Measurements from ENCODE around the gene BCAS1. TPM values are rescaled to one million over a fixed set of nuclear protein-coding genes. Genes with fewer than 3 reads are reported as not detected.

The BCAS1 gene
- total RNA-seq, 1 experiment from 2014 or later = 0.17 TPM

GRCh38 chr20:53915446-53916172 lies 154.8 kb downstream of the BCAS1 start:
- DNase-seq (ENCODE audit: low read depth, low spot score) (peak; percentile 72), ATAC-seq (peak; percentile 91)
- Histone ChIP-seq H3K9me3 (ENCODE audit: control insufficient read depth in 1 of 2, insufficient read depth in 1 of 2, low read depth in 1 of 2, low read length in 2 of 2) (no peaks in the 10 kb centered on the region), H3K9me2 (ENCODE audit: insufficient read depth) (no peaks in the 10 kb centered on the region), H3K4me2 (ENCODE audit: low read length) (peak overlapping the region; percentile 86), H3K4me3 (replicated peaks in 1 of 2; ENCODE audit: low read depth in 1 of 2, low read length in 2 of 2) (peak overlapping the region; percentile 52 to 55), H3K36me3 (ENCODE audit: control insufficient read depth in 1 of 2, insufficient read depth in 2 of 2, low read length in 2 of 2) (no peaks in the 10 kb centered on the region), H3K4me1 (ENCODE audit: control insufficient read depth in 1 of 2, insufficient read depth in 2 of 2, low read length in 2 of 2) (peaks cover 9 to 38% of the 10 kb centered on the region in 2 experiments), H3K27ac (ENCODE audit: low read depth, low read length) (peak overlapping the region; percentile 71), H3K79me2 (ENCODE audit: insufficient read depth, low read length) (no peaks in the 10 kb centered on the region), H3K27me3 (ENCODE audit: insufficient read depth, low read length) (no peaks in the 10 kb centered on the region), H3K9ac (ENCODE audit: low read length) (peak overlapping the region; percentile 62), H4K20me1 (ENCODE audit: insufficient read depth) (no peaks in the 10 kb centered on the region), H2AFZ (ENCODE audit: low read depth, low read length, poor library complexity, severe bottlenecking) (peak overlapping the region; percentile 49)
- ChIA-PET CTCF (interaction anchor here (0.9 to 2.4 kb wide), 14 partner anchors 9 to 692 kb away, joined by 3 to 17 read pairs (median 4); partner anchors contain the start of gene ZNF217), RAD21 (ENCODE audit: low non-redundant PET in 1 of 2, low total read pairs in 2 of 2, uncharacterized antibody in 2 of 2, unreplicated experiment in 2 of 2) (interaction anchor here (0.7 to 0.9 kb wide), 5 partner anchors 69 to 368 kb away, joined by 3 to 5 read pairs (median 3); no protein-coding TSS in a partner anchor), POLR2A (interaction anchor here (1.0 to 2.5 kb wide), 3 partner anchors 9 to 293 kb away, joined by 3 to 9 read pairs (median 6); no protein-coding TSS in a partner anchor)
- BruUV-seq (replicated peaks) = TSS peak; percentile 85
- intact Hi-C loops (cut with micrococcal nuclease) = loop anchor here (1.0 kb wide), 1 partner anchor 337 kb away; no protein-coding TSS in a partner anchor
- TF ChIP-seq CBX3 (IDR thresholded peaks at IDR 0.05; ENCODE audit: low read depth) (no peak; the same call in 1 of the 2 replicates), EZH2phosphoT487 (IDR thresholded peaks at IDR 0.05; ENCODE audit: borderline replicate concordance) (no peak), SIN3A (IDR thresholded peaks at IDR 0.05; ENCODE audit: low read depth) (no peak), SRF (IDR thresholded peaks at IDR 0.05; ENCODE audit: low read depth) (no peak), EGR1 (IDR thresholded peaks at IDR 0.05; ENCODE audit: low read depth) (peak; percentile 74), ZFX (IDR thresholded peaks at IDR 0.05) (no peak), MAX (IDR thresholded peaks at IDR 0.05) (no peak; the same call in 1 of the 2 replicates), FOSL1 (IDR thresholded peaks at IDR 0.05; ENCODE audit: low read depth) (no peak), CEBPB (IDR thresholded peaks at IDR 0.05; ENCODE audit: low read depth) (no peak), REST (IDR thresholded peaks at IDR 0.05; ENCODE audit: low read depth) (no peak), RAD21 (IDR thresholded peaks at IDR 0.05; ENCODE audit: low read depth) (peak; percentile 92), ELF1 (IDR thresholded peaks at IDR 0.05; ENCODE audit: borderline replicate concordance, low read depth) (no peak), YY1 (IDR thresholded peaks at IDR 0.05; ENCODE audit: extremely low read depth, insufficient replicate concordance, low read depth, low read length) (peak; percentile 89), POLR2A (IDR thresholded peaks at IDR 0.05; ENCODE audit: borderline replicate concordance, extremely low read depth, insufficient read depth, insufficient read length) (no peak), POLR2AphosphoS5 (IDR thresholded peaks at IDR 0.05; ENCODE audit: low read depth, low read length) (no peak), ATF3 (IDR thresholded peaks at IDR 0.05) (no peak), EZH2 (IDR thresholded peaks at IDR 0.05) (no peak), ZNF274 (IDR thresholded peaks at IDR 0.05; ENCODE audit: low read depth, low read length) (no peak), JUND (IDR thresholded peaks at IDR 0.05) (no peak), TCF7L2 (IDR thresholded peaks at IDR 0.05; ENCODE audit: borderline replicate concordance, extremely low read depth, insufficient read depth, insufficient read length) (no peak)
- TF ChIP-seq, protein P1, sequence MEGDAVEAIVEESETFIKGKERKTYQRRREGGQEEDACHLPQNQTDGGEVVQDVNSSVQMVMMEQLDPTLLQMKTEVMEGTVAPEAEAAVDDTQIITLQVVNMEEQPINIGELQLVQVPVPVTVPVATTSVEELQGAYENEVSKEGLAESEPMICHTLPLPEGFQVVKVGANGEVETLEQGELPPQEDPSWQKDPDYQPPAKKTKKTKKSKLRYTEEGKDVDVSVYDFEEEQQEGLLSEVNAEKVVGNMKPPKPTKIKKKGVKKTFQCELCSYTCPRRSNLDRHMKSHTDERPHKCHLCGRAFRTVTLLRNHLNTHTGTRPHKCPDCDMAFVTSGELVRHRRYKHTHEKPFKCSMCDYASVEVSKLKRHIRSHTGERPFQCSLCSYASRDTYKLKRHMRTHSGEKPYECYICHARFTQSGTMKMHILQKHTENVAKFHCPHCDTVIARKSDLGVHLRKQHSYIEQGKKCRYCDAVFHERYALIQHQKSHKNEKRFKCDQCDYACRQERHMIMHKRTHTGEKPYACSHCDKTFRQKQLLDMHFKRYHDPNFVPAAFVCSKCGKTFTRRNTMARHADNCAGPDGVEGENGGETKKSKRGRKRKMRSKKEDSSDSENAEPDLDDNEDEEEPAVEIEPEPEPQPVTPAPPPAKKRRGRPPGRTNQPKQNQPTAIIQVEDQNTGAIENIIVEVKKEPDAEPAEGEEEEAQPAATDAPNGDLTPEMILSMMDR (IDR thresholded peaks at IDR 0.05 in 2 of 3, conservative IDR thresholded peaks at IDR 0.05 in 1 of 3; ENCODE audit: borderline replicate concordance in 1 of 3, insufficient read depth in 1 of 3, low read depth in 2 of 3, low read length in 2 of 3) = peak; percentile 78 to 89 (median 82); a peak in 5 of 6 replicates
